Heart right ventricle (tissue), 16 donors: ENCODE results near the gene RIN3. TPM values are rescaled to one million over a fixed set of nuclear protein-coding genes. Genes with fewer than 3 reads are reported as not detected.

Experiments used
- ATAC-seq, 8 donors: fragments of 200-7000 bp; cut with Tn5 transposase; one replicate each; pipeline ENCODE4 v1.9.1; 2020; ENCODE audit warnings: mild to moderate bottlenecking in 8 of 8, moderate library complexity in 8 of 8, moderate number of reproducible peaks in 1 of 8
- DNase-seq, 2 donors: peaks; one replicate each; pipeline ENCODE4 v3.0.0-alpha.2; 2020
- H3K27ac ChIP-seq, 10 donors: fragments of 200-600 bp; sonication (generic) in 2 of 10; one replicate each; pipeline versions ENCODE4 v1.5.0 to v1.8.0; 2020 to 2022; ENCODE audit warnings: mild to moderate bottlenecking in 3 of 10
- H3K27me3 ChIP-seq, 7 donors: fragments of 200-600 bp; one replicate each; pipeline ENCODE4 v1.8.0; 2021 to 2022; ENCODE audit warnings: mild to moderate bottlenecking in 2 of 7
- H3K36me3 ChIP-seq, 9 donors: fragments of 200-600 bp; sonication (generic) in 1 of 9; one replicate each; pipeline versions ENCODE4 v1.5.0 to v1.8.0; 2020 to 2022; ENCODE audit warnings: mild to moderate bottlenecking in 2 of 9
- H3K4me1 ChIP-seq, 9 donors: fragments of 200-600 bp; sonication (generic) in 1 of 9; one replicate each; pipeline versions ENCODE4 v1.5.0 to v1.8.0; 2020 to 2022; ENCODE audit warnings: mild to moderate bottlenecking in 4 of 9
- H3K4me3 ChIP-seq, 10 donors: fragments of 200-600 bp; sonication (generic) in 2 of 10; one replicate each; pipeline versions ENCODE4 v1.5.0 to v1.8.0; 2020 to 2022; ENCODE audit warnings: mild to moderate bottlenecking in 7 of 10, moderate library complexity in 2 of 10
- H3K9me3 ChIP-seq, 11 donors: fragments of 200-600 bp in 10 of 11; sonication (generic) in 2 of 11; one replicate each; pipeline versions ENCODE4 v1.5.0 to v1.8.0; 2013 to 2022; ENCODE audit warnings: mild to moderate bottlenecking in 2 of 11, control low read depth in 1 of 11, moderate library complexity in 1 of 11
- WGBS, 2 donors: extraction: QIAGEN DNeasy Blood & Tissue Kit; methylation state at CpG; one replicate each; pipeline ENCODE4 v1.1.7; 2013; ENCODE audit warnings: inconsistent platforms in 1 of 2; 5-methylcytosine and 5-hydroxymethylcytosine counted together
- intact Hi-C, 10 donors: fragments of 100-400 bp; cut with DNase I; formaldehyde crosslinking; loops; one replicate each; pipeline versions ENCODE4 v1.11.1 to v1.14.2; 2022
- polyA plus RNA-seq, 2 donors: library from polyadenylated mRNA; stranded (reverse); fragments of 200-250 nt; gene quantifications; one replicate each; pipeline ENCODE4 v1.2.3, GENCODE V29; 2013
- total RNA-seq, 10 donors: library from RNA; stranded (reverse); fragmentation: NEBNext Ultra II Directional in 3 of 10; extraction: Animal tissue kit (Norgen Biotek cat#: 25700) in 3 of 10; gene quantifications; one replicate each; pipeline versions ENCODE4 v1.2.1 to v1.2.4, GENCODE V29; 2021 to 2023
- TF ChIP-seq, protein P1 (sequence below), 9 donors: fragments of 200-600 bp; sonication (generic) in 2 of 9; IDR thresholded peaks; one replicate each; pipeline versions ENCODE4 v1.5.0 to v1.8.0; 2021 to 2022; ENCODE audit warnings: antibody characterized with exemption in 9 of 9, mild to moderate bottlenecking in 5 of 9, moderate library complexity in 1 of 9
- donor health status: Arrhythmogenic right ventricular cardiomyopathy.
- donor health status: ischemic (EF 13 %, LVEDD 7.1; RV severe dilation, severe dysfunction).
- donor health status: healthy with polysubstance abuse.
- donor health status: DM: no; HTN: yes; CAD: no.
- donor health status: DM: no; HTN: no; CAD: no.
- donor health status: ischemic (EF 25% LVEDD 6.9; RV normal size, moderate dysfunction).
- donor health status: ischemic (EF 25% LVEDD 5.7; RV mildly dilated, moderate dysfunction).
- donor health status: healthy.
- donor health status: DM: yes; HTN: yes; CAD: no.
- donor health status: Ischemic cardiomyopathy.
- donor health status: ischemic (EF 35%, LVEDD 5.7; RV mildly dilated, moderate dysfunction).
- donor health status: nonischemic (EF 11% LVEDD 7.7; RV severe dilation, severe dysfunction).
- donor health status: DM: yes; HTN: yes; CAD: no.
- donor health status: PGD.
- donor health status: ischemic (EF 29% LVEDD 5.4; RV normal size, mild dysfunction).
- donor health status: nonischemic (EF 23%, LVEDD 6.1; RV moderate dilation, normal function).

The RIN3 gene
- total and polyA plus RNA-seq, 12 donors = 7.2 to 24.0 (median 12.2) TPM

DNA sequence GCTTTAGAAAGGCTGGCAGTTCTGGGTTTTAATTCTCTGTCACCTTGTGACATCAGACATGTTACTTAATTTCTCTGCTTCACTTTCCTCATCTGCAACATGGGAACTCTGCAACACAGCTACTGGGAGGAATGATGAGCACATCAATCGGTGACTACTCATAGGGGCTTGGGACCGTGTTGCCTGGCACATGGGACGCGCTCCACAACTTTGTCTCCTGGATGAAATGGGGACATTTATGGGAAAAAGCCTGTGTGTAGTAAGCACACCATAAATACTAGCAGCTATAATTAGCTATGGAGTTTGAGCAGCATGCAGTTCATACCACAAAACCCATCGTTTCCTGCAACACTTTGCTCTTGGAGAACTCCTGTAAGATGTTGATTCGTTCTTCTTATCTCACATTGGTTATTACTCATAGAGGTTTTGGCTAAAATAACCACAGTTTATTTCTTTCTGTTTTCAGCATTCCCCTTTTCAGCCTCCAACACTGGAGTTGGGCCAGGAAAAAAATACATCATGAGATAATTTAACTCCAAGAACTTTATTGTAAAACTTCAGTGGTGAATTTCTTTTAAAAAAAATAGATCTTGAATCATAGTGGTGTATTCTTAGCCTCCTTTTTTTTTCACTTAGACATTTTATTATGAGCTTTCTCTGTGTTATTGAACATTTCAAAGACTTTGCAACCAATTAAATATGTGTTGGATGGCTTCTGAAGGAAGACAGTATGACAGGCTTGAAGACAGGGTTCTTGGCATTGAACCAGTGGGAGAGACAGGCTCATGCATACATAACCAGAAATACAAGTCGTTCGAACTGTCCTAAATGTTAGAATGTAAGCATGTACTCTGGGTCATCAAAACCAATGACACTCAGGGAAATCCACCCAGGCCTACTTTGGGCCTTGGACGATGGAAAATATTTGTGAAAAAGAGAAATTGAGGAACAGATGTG is 72.7 kb downstream of the RIN3 start:
- Histone ChIP-seq H3K4me1 (peaks cover 0 to 71% (median 18%) of the 10 kb centered on the region in 9 donors), H3K36me3 (peaks cover 0 to 34% (median 0%) of the 10 kb centered on the region in 9 donors), H3K9me3 (peaks cover 0 to 2% (median 0%) of the 10 kb centered on the region in 11 donors), H3K27ac (peak overlapping the region in 8 of 10 donors; percentile 5 to 83 (median 66)), H3K27me3 (no peaks in the 10 kb centered on the region), H3K4me3 (no peak overlapping the region)
- TF ChIP-seq, protein P1, sequence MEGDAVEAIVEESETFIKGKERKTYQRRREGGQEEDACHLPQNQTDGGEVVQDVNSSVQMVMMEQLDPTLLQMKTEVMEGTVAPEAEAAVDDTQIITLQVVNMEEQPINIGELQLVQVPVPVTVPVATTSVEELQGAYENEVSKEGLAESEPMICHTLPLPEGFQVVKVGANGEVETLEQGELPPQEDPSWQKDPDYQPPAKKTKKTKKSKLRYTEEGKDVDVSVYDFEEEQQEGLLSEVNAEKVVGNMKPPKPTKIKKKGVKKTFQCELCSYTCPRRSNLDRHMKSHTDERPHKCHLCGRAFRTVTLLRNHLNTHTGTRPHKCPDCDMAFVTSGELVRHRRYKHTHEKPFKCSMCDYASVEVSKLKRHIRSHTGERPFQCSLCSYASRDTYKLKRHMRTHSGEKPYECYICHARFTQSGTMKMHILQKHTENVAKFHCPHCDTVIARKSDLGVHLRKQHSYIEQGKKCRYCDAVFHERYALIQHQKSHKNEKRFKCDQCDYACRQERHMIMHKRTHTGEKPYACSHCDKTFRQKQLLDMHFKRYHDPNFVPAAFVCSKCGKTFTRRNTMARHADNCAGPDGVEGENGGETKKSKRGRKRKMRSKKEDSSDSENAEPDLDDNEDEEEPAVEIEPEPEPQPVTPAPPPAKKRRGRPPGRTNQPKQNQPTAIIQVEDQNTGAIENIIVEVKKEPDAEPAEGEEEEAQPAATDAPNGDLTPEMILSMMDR (IDR thresholded peaks at IDR 0.05) = no peak
- WGBS, 2 donors = 49 to 52% methylated on average over 9 of the region's 9 CpGs
- peak; percentile 36 to 83 (median 72) for ATAC-seq
- intact Hi-C loops = no loop called here
- DNase-seq = peak in 1 of 2 donors; percentile 38

DNA sequence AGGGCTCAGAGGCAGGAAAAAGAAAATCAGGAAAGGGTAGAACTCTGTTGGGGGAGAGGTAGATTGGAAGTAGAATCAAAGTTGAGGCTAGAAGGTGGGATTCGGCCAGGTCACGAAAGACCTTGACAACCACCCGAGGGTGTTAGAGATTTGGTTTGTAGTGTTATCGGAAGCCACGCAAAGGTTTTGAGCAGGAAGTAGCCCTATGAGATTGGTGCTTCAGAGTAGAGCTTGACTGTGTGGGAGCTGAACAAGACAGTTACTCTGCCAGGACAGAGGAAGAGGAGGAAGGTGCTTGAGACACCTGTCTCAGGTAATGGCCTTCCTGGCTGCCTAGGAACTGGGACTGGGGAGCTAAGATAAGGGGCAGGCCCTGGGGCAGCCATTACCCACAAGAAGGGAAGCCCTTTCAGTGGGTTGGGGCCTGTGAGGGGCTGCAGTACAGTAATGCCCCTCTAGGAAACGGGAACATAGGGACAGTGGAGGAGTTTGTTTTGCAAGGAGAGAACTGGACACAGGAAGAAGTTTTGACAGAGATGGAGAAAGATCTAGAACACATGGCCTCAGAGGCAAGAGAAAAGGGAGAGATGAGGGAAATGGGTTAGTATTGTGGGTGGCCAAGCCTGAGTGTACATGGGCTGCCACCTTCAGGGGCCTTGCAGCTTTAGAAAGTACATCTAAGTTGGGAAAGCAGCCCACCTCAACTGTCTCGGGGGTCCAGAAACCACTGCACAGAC is 73.5 kb downstream of the RIN3 start:
- H3K4me3 ChIP-seq = no peak overlapping the region
- H3K4me1 ChIP-seq = peaks cover 0 to 71% (median 18%) of the 10 kb centered on the region in 9 donors
- WGBS, 2 donors = 88 to 91% methylated on average over 7 of the region's 7 CpGs
- peak in 2 of 8 donors; percentile 14 to 17 for ATAC-seq
- no peaks in the 10 kb centered on the region for H3K27me3 ChIP-seq
- peaks cover 0 to 6% (median 0%) of the 10 kb centered on the region in 11 donors for H3K9me3 ChIP-seq
- DNase-seq = no peak
- TF ChIP-seq, protein P1 (IDR thresholded peaks at IDR 0.05) = no peak
- peaks cover 0 to 30% (median 0%) of the 10 kb centered on the region in 9 donors for H3K36me3 ChIP-seq
- intact Hi-C loops = no loop called here
- peak overlapping the region in 8 of 10 donors; percentile 5 to 83 (median 66) for H3K27ac ChIP-seq

DNA sequence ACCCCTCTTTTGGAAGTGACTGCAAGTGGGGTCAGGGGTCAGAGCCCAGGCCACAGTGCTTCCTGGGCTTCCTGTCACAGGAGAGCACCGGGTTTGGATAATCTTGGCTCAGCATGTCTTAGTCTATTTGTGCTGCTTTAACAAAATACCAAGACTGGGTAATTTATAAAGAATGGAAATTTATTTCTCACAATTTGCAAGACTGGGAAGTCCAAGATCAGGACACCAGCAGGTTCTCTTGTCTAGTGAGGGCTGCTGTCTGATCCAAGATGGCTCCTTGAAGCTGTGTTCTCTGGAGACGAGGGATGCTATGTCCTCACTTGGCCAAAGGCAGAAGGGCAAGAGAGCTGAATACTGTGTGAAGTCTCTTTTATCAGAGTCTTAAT is 74.1 kb downstream of the RIN3 start:
- intact Hi-C loops = no loop called here
- Histone ChIP-seq H3K4me3 (no peak overlapping the region), H3K27ac (peak overlapping the region in 2 of 10 donors; percentile 82 to 83), H3K4me1 (peaks cover 0 to 67% (median 18%) of the 10 kb centered on the region in 9 donors), H3K36me3 (peaks cover 0 to 26% (median 0%) of the 10 kb centered on the region in 9 donors), H3K27me3 (no peaks in the 10 kb centered on the region), H3K9me3 (peaks cover 0 to 6% (median 0%) of the 10 kb centered on the region in 11 donors)
- no peak for DNase-seq
- TF ChIP-seq, protein P1 (IDR thresholded peaks at IDR 0.05) = no peak
- WGBS, 2 donors = 82 to 89% methylated on average over 2 of the region's 2 CpGs
- no peak for ATAC-seq

GRCh38 chr14:92589213-92589852 is 75.8 kb downstream of the RIN3 start:
- Histone ChIP-seq H3K36me3 (peaks cover 0 to 13% (median 0%) of the 10 kb centered on the region in 9 donors), H3K4me3 (no peak overlapping the region), H3K9me3 (peaks cover 0 to 7% (median 0%) of the 10 kb centered on the region in 11 donors), H3K27ac (no peak overlapping the region), H3K4me1 (peaks cover 0 to 56% (median 18%) of the 10 kb centered on the region in 9 donors), H3K27me3 (no peaks in the 10 kb centered on the region)
- no peak for DNase-seq
- TF ChIP-seq, protein P1 (IDR thresholded peaks at IDR 0.05) = peak in 7 of 9 donors; percentile 13 to 41 (median 32)
- WGBS, 2 donors = 77 to 81% methylated on average over 5 of the region's 5 CpGs
- intact Hi-C loops = no loop called here
- ATAC-seq = peak in 1 of 8 donors; percentile 34
